Fibroblast of the aortic adventitia (primary cell): ENCODE data around the gene CDKL2. TPM values are rescaled to one million over a fixed set of nuclear protein-coding genes. Genes with fewer than 3 reads are reported as not detected.

Experiments used
- DNase-seq: peaks from one replicate; pipeline ENCODE4 v3.0.0-alpha.2; 2010; ENCODE audit warnings: low read depth
- H3K4me3 ChIP-seq: 2 replicates; pipeline ENCODE4 v1.5.1; 2011; ENCODE audit warnings: low read depth, mild to moderate bottlenecking, control low read depth, low read length, moderate library complexity
- CTCF ChIP-seq: IDR thresholded peaks from 2 replicates; pipeline ENCODE4 v1.5.1; 2011; ENCODE audit warnings: mild to moderate bottlenecking, low read length, control low read depth, inconsistent platforms; ENCODE audit not compliant: insufficient read depth
- small RNA-seq: library from RNA; depleted of rRNA; stranded (forward); fragments of <200 nt; gene quantifications from one replicate; pipeline ENCODE3, GENCODE V24; 2012
- total RNA-seq: library from RNA; depleted of rRNA; stranded (reverse); fragments of >200 nt; gene quantifications from 2 replicates; pipeline ENCODE4 v1.2.3, GENCODE V29; 2012; ENCODE audit warnings: low replicate concordance

Gene CDKL2
- total RNA-seq, 1 donor: 1.3 TPM

- no peak for DNase-seq
- no peak overlapping the region for H3K4me3 ChIP-seq
- no peak for TF ChIP-seq CTCF
These were observed 99.6 kb downstream of the CDKL2 start for GRCh38 chr4:75530556-75531322.

Small RNAs within 50 kb of the gene (small RNA-seq; reads per million reads assigned to genes)
- gene RF00019: not detected

Other genes starting within 250 kb of the CDKL2 start
- 27.3 and 44.0 TPM in 2 replicates for gene RCHY1, start 116.1 kb downstream of the CDKL2 start, total RNA-seq
- 22.0 and 44.6 TPM in 2 replicates for gene THAP6, start 116.1 kb downstream of the CDKL2 start, total RNA-seq
- gene ODAPH, start 74.5 kb downstream of the CDKL2 start, total RNA-seq: not detected in 2 replicates
- gene G3BP2, start 42.9 kb upstream of the CDKL2 start, total RNA-seq: 177 and 407 TPM in 2 replicates
- gene USO1, start 94.0 kb upstream of the CDKL2 start, total RNA-seq: 75.5 and 124 TPM in 2 replicates